Loucy (cell line): ENCODE measurements around the gene CXCL3.

Experiments used
- EZH2phosphoT487 ChIP-seq: fragments of 200-600 bp; IDR thresholded peaks from 2 replicates; pipeline ENCODE4 v1.6.1; 2018; ENCODE audit warnings: antibody characterized with exemption, mild to moderate bottlenecking, moderate library complexity, borderline replicate concordance
- TF ChIP-seq, protein P1 (sequence below): fragments of 200-600 bp; sonication (generic); conservative IDR thresholded peaks from 2 replicates; pipeline ENCODE4 v1.5.1; 2014; ENCODE audit warnings: mild to moderate bottlenecking, antibody characterized with exemption, low read length

DNA sequence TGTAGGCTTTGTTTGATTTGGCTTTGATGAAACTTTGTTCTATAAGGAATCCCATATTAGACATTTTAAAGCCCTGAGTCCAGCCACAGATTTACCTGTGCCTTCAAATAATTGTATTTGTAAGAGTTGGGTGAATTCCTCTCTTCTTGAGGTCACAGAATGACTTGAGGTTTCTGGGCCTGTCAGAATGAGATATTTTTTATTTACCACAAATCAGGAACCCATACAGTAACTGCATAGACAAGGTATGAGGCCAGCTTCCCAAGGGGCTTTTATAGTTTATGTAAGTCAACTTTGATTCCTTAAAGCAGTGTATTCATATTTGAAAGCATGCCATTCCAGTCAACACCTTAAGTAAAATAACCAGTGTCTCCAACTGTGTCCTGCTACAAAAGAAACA, 29.1 kb upstream of the CXCL3 start:
- TF ChIP-seq, protein P1, sequence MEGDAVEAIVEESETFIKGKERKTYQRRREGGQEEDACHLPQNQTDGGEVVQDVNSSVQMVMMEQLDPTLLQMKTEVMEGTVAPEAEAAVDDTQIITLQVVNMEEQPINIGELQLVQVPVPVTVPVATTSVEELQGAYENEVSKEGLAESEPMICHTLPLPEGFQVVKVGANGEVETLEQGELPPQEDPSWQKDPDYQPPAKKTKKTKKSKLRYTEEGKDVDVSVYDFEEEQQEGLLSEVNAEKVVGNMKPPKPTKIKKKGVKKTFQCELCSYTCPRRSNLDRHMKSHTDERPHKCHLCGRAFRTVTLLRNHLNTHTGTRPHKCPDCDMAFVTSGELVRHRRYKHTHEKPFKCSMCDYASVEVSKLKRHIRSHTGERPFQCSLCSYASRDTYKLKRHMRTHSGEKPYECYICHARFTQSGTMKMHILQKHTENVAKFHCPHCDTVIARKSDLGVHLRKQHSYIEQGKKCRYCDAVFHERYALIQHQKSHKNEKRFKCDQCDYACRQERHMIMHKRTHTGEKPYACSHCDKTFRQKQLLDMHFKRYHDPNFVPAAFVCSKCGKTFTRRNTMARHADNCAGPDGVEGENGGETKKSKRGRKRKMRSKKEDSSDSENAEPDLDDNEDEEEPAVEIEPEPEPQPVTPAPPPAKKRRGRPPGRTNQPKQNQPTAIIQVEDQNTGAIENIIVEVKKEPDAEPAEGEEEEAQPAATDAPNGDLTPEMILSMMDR: no peak
- TF ChIP-seq EZH2phosphoT487: no peak
